GM21423 (cell line): ENCODE measurements around the gene FGFRL1.
"Not testable (repeated sequence)": the region's sequence is repeated elsewhere in the genome, so short reads cannot be mapped to it uniquely, and the experiment has no call there.

Experiments
- ATAC-seq: cut with Tn5 transposase; IDR thresholded peaks from one replicate; pipeline ENCODE4 v1.9.1; 2021; ENCODE audit warnings: mild to moderate bottlenecking, moderate library complexity; ENCODE audit not compliant: unreplicated experiment

Gene FGFRL1

GRCh38 chr4:992297-993110 is 18.9 kb upstream of the FGFRL1 start:
- ATAC-seq = no peak

- ATAC-seq = no peak
These were observed 18.1 kb upstream of the FGFRL1 start, which contains the start of gene SLC26A1 for GRCh38 chr4:993111-994029. Gene SLC26A1 (minus strand): TSS chr4:993404. CDS start chr4:991703, 1,701 bp downstream.

DNA sequence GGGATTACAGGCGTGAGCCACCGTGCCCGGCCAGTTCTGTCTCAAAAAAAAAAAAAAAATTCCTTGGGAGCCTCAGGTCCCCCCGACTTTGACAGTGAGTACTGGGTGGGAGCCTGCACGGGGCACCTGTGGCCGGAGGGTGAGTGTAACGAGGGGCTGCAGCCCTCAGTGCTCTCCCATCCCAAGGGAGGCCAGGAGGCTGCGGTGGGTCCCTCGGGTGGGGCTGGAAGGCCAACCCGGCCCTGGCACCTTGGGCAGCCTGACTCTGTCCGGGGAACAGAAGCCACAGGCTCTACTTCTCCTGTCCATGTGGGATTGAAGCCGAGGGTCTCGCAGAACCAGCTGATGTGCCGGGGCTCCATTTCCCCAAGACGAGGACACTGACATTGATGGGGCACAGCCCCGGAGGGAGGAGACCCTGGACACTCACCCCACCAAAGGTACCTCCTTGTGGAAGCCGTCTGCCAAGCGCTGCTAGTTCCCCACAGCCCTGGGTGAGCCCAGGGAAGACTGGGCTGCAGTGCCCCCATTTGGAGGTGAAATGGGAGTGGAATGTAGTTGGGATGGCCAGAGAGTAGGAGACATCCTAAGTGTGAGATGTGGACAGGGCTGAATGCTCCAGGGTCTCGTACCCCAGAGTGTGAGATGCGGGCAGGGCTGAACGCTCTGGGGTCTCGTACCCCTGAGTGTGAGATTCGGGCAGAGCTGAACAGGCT is 16.0 kb upstream of the FGFRL1 start:
- no peak for ATAC-seq

DNA sequence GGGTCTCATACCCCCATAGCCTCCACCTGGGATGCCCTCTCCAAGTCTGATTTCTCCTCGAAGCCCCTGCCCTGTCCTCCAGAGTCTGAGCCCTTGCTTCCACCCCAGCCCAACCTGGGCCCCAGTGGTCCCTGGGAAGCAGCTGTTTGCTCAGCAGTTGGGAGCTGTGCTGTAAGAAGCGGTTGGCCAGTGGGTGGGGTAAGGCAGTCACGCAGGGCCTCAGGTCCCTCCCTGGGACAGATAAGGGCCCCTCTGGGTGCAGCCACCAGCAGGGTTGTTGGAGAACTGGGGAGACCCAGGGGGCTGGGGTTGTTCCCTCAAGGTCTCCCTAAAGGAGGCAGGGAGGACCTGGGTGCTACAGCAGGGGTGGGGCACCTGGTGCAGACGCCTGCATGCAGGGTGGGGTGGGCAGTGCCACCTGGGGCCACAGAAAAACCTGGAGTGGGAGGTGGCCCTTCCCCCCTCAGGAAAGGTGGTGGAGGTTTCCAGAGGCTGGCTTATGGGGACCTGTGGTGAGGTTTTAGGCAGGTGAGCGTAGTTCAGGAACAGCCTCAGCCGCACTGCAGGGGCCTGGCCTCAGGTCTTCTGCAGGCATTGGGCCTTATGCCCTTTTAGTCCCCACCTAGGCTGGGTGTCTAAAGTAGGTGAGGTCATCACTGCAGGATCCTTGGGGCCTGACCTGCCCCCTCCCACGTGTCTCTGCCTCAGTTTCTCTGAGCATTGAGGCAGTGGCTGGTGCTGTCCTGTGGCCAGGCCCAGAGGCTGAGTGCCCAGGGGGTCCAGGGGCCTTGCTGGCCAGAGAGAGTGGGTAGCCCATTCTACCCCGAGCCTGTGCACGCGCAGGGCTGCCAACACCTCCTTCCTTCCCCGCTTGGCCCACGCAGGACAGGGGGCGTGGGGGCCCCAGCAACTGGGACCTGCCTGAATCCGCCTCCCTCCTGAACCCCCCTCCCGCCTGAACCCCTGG is 15.1 kb upstream of the FGFRL1 start:
- ATAC-seq = no peak

- no peak for ATAC-seq
These were observed 14.4 kb upstream of the FGFRL1 start for GRCh38 chr4:996997-997374.

GRCh38 chr4:997375-998071 is 13.9 kb upstream of the FGFRL1 start:
- no peak for ATAC-seq

- ATAC-seq = no peak
These were observed 13.2 kb upstream of the FGFRL1 start for GRCh38 chr4:998096-998691.

DNA sequence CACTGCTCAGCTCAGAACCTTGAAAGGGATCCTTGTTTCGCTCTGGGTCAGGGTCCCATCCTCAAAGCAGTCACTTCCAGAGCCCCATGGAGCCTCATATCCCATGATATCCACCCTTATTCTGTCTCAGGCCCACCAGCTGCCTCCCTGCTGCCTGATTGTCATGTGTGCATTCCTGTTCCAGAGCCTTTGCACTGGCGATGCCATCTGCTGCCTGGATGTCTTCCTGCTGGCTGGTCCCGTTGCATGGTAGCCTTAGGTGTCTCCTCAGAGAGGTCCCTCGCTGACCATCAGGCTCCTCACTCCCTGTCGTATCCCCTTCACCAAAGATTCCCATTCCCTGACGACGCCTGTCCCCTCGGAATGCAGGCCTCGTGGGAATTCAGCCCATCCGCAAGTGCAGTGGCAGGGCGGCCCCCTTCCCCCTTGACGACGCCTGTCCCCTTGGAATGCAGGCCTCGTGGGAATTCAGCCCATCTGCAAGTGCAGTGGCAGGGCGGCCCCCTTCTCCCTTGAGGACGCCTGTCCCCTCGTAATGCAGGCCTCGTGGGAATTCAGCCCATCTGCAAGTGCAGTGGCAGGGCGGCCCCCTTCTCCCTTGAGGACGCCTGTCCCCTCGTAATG is 12.1 kb upstream of the FGFRL1 start:
- not testable (repeated sequence) for ATAC-seq

GRCh38 chr4:999882-1000425 is 11.5 kb upstream of the FGFRL1 start:
- no peak for ATAC-seq

DNA sequence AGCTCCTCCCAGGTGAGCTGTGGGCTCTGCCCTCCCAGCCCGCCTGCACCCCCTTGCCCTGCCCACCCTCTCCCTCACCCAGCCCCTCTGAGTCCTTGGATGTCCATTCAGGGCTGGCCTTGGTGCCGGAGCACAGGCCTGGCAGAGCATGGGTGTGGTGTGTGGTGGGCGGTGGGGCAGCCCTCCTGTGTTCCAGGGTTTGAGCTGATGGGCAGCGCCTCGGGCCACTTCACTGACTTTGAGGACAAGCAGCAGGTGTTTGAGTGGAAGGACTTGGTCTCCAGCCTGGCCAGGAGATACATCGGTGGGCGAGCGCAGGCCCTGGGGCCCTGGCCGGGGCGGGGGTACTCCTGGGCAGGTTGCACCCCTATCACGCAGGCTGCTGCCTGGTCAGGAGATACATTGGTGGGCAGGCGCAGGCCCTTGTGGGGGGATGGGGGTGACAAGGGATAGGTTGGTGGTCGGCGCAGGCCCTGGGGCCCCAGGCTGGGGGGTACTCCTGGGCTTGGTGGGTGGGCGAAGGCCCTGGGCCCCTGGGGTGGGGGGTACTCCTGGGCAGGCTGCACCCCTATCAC is 10.7 kb upstream of the FGFRL1 start:
- ATAC-seq = no peak

DNA sequence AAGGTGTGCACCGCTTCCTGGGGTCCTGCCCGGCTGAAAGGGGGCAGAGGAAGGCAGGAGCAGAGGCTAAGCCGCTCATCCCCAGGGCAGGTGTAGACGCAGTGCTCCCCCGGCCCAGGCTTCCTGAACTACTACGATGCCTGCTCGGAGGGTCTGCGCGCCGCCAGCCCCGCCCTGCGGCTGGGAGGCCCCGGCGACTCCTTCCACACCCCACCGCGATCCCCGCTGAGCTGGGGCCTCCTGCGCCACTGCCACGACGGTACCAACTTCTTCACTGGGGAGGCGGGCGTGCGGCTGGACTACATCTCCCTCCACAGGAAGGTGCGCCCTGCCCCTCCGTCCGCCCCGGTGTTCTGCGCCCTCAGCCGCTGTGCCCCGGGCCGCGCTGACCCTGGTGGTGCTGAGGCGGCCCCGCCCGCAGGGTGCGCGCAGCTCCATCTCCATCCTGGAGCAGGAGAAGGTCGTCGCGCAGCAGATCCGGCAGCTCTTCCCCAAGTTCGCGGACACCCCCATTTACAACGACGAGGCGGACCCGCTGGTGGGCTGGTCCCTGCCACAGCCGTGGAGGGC is 9.8 kb upstream of the FGFRL1 start:
- no peak for ATAC-seq

DNA sequence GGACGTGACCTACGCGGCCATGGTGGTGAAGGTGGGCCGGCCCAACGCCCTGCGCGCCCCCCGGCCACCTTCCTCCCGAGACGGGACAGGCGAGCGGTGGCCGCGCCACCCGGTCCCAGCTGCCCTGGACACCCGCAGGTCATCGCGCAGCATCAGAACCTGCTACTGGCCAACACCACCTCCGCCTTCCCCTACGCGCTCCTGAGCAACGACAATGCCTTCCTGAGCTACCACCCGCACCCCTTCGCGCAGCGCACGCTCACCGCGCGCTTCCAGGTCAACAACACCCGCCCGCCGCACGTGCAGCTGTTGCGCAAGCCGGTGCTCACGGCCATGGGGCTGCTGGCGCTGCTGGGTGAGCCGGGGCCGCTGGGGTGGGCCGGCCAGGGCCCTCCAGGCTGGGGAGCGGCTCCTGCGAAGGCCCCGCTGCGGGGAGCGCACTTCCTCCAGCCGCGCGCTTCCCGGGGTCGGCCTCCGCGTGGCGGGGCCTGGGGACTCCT is 9.2 kb upstream of the FGFRL1 start:
- ATAC-seq = no peak

DNA sequence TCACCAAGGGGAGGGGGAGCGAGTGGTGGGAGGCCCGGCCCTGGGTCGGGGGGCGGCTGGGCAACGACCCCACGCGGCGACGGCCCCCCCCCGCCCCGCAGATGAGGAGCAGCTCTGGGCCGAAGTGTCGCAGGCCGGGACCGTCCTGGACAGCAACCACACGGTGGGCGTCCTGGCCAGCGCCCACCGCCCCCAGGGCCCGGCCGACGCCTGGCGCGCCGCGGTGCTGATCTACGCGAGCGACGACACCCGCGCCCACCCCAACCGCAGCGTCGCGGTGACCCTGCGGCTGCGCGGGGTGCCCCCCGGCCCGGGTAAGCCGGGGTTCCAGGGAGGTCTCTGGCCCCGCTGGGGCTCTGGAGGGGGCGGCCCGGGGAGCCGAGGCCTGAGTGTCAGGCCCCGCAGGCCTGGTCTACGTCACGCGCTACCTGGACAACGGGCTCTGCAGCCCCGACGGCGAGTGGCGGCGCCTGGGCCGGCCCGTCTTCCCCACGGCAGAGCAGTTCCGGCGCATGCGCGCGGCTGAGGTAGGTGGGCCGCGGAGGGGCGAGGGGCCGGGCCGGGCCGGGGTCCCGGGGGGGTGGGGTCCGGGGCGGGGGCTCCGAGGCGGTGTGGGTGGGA is 8.7 kb upstream of the FGFRL1 start:
- ATAC-seq = no peak

GRCh38 chr4:1003271-1004070 is 8.0 kb upstream of the FGFRL1 start:
- no peak for ATAC-seq

GRCh38 chr4:1004071-1004418 is 7.4 kb upstream of the FGFRL1 start:
- no peak for ATAC-seq
